Measurements from ENCODE around the gene PIK3CB.
"Not testable (repeated sequence)": the region's sequence is repeated elsewhere in the genome, so short reads cannot be mapped to it uniquely, and the experiment has no call there.

Gene PIK3CB

DNA sequence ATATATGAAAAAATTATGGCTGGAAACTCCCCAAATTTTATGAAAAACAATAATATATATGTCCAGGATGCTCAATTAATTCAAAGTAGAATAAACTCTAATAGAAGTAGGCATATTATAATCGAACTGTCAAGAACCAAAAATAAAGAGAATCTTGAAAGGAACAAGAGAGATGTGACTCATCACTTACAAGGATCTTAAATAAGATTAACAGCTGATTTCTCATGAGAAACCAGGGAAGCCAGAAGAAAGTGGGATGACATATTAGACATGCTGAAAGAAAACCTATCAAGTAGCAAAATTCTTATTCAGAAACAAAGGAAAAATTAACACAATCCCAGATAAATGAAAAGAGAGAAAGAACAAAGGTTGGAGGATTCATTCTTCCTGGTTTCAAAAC lies 159.3 kb downstream of the PIK3CB start:
- FAIRE-seq = no peak

DNA sequence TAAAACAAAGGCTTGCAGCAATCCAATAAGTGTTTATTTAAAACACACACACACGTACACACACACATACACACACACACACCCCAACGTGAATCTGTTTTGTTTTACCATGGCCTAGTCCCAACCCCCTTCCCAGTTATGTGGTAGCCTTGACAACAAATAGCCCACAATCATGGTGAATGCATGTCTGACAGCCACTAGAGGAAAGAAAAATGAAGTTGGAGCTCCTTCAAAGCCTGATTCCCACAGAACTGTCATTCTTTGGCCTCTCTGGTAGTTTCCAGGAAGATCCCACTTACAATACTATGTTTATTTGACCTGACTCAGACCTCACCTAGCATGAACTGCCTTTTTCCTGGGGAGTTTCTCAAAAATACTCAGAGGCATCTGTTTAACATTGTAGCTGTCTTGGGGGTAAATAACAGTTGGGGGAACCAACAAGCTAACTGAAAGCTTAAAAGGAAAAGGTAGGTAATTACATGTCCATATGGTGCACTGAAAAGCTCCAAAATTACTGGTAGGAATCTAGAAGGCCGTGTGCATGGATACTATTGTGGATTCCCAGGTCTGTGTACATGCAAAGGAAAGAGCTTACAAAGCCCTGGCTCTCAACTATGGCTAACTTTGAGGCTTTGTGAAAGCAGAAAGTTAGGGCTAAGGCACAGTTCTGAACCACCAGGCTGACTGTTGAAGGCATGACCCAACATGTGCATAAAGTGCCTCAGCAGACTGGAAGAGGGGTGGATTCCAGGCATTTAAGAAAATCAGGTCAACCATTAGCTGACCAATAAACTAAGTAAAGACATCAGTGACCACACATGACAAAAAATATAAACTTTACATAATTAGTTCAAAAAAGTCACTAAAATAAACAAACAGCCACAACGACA lies 160.8 kb downstream of the PIK3CB start:
- no peak for FAIRE-seq

DNA sequence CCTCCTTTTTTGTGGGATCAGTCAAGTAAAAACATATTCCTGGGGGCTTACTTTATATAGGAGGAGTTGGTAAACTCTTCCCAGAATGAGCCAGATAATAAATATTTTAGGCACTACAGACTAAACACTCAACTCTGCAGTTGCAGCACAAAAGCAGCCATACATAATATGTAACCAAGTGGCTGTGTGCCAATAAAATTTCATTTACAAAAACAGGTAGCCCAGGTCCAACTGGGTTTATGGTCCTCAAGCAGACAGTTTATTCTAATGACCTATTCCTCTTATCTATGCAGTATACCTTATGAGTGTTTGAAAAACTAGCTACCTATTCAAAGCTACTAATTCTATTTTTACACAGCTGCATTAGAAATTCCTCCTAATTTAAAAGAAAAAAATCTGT lies 164.3 kb downstream of the PIK3CB start:
- no peak for FAIRE-seq

DNA sequence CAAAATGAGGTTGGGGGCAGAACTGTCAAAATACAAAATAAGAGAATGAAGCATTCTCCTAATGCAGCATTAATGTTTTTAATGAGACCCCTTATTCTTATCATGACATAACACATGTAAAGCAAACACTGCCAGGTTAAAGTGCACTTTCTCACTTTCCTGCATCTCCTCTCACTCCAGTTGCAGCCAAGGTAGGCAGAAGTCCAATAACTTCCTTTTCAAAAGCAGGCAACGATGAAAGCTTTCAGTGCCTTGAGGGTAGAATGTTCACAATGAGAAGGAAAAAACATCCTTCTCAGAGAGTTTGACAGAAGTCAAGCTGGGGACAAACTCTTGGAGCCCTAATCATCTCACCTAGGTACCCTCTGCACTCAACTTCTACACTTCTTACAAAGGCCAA lies 166.6 kb downstream of the PIK3CB start:
- FAIRE-seq = no peak

DNA sequence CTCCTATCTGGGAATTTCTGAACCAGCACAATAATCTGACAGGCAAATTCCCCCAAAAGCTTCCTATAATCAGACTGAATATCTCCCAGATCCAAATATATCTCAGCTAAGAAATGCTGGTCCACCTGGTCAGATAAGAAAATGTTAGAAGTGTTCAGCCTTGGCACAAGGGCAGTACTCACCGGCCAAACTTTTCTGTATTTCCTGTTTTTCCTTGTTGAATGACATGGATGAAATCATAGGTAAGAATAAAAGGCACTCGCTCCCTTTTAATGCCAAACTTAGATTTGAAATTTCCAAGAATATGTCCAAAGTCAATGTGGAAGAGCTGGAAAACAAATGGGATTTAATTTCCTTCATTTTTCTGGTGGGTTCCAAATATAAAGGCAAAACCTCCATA lies 177.2 kb downstream of the PIK3CB start:
- no peak for FAIRE-seq

DNA sequence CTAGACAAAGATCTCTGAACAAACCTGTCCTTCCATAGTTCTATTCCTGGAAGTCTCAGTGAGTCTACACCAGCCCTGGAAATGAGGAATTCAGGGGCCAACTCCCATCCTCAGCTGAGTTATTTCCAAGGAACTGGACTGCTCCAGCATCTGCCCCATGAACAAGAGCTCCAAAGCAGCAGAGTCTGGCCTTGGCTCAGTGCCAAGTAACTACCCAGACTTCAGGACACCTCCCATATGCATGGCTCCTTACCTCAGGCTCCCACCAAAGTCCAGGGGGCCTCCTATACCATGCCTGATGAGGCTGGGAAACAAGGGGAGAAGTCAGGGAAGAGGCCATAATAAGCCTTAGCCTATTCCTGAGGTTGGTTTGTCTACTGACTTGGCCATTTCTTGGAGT lies 181.2 kb downstream of the PIK3CB start:
- FAIRE-seq = no peak

DNA sequence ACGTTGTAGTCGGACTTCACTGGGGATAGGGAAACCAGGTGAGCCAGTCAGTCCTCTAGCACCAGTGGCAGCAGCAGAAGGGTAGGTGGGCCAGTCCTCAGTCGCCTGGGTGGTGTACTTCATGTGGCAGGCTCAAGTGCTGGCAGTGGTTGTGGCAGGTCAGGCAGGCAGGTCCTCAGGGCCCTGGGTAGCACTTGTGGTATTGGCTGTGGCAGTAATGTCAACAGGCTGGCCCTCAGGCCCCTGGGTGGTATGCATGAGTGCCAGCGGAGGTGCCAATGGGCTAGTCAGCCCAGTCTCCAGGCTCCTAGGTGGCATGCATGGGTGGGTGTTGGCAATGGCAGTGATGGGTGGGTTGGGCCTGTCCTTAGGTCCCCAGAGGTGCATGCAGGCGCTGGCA lies 185.6 kb downstream of the PIK3CB start:
- no peak for FAIRE-seq

DNA sequence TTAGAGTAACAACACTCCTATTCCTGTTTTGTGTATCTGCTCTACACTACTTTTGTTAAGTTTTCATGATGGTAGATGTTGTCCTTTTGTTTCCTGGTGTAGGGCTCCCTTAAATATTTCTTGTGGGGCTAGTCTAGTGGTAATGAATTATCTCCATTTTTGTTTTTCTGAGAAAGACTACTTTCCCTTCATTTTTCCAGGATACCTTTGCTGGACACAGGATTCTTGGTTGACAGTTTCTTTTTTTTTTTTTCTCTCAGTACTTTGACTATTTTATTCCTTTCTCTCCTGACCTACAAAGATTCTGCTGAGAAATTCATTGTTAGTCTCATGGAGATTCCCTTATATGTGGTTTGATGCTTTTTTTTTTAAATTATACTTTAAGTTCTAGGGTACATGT lies 188.2 kb downstream of the PIK3CB start:
- no peak for FAIRE-seq

DNA sequence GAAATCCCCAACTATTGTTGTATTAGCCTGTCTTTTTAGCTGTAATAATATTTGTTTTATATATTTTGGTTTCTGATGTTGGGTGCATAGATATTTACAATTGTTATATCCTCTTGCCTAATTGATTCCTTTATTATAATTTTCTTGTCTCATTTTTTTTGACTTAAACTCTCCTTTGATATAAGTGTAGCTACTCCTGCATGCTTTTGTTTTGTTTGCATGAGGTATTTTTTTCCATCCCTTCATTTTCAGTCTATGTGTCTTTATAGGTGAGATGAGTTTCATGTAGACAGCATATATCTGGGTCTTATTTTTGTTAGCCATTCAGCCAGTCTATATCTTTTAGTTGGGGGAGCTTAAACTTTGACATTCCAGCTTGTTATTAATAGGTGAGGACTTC lies 188.7 kb downstream of the PIK3CB start:
- FAIRE-seq = no peak

DNA sequence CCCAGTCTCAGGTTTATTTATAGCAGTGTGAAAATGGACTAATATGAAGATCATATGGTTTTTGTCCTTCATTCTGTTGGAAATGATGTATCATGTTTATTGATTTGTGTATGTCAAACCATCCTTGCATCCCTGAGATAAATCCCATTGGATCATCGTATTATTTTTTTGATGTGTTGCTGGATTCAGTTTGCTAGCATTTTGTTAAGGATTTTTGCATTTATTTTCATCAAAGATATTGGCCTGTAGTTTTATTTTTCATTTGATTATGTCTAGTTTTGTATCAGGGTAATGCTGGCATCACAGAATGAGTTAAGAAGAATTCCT lies 191.8 kb downstream of the PIK3CB start:
- no peak for FAIRE-seq

DNA sequence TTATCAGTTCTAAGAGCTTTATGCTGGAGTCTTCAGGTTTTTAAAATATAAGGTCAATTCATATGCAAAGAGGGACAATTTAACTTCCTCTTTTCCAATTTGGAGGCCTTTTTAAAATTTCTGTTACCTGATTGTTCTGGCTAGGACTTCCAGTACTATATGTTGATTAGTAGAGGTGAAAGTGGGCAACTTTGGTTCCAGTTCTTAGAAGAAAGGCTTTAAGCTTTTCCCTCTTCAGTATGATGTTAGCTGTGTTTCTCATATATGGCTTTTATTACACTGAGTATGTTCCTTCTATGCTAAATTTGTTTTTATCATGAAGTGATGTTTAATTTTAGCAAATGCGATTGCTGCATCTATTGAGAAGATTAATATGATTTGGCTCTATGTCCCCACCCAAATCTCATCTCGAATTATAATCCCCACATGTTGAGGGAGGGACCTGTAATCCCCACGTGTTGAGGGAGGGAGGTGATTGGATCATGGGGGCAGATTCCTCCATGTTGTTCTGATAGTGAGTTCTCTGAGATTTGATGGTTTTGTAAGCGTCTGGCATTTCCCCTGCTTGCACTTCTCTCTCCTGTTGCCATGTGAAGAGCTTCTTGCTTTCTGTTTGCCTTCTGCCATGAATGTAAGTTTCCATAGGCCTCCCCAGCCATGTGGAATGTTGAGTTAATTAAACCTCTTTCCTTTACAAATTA lies 192.4 kb downstream of the PIK3CB start:
- FAIRE-seq = no peak

DNA sequence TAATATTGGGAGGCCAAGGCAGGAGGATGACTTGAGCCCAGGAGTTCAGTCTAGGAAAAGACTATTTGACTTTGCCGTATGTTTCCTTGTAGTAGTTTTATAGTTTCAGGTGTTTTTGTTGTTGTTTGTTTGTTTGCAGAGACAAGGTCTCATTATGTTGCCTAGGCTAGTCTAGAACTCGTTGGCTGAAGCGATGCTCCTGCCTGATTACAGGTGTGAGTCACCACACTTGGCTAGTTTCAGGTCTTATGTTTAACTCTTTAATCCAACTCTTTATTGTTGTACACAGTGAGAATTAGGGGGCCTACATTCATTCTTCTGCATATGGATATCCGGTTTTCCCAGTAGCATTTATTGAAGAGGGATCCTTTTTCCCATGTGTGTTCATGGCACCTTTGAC lies 194.2 kb downstream of the PIK3CB start:
- FAIRE-seq = no peak

DNA sequence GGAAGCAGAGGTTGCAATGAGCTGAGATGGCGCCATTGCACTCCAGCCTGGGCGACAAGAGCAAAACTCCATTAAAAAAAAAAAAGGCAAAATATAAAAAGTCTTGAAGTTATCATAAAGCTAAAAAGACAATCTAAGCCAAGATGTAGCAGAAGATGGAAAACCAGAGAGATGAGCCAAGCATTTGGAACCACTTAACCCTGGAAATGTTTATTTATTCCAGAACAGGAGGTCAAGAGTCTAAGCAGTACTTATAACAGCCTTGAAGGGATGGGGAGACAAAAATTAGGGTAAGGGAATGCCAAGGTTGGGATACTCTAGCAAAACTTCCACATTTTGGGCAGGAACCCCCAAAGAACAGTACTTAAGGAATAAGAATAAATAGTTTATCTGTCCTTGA lies 196.1 kb downstream of the PIK3CB start:
- FAIRE-seq = no peak

DNA sequence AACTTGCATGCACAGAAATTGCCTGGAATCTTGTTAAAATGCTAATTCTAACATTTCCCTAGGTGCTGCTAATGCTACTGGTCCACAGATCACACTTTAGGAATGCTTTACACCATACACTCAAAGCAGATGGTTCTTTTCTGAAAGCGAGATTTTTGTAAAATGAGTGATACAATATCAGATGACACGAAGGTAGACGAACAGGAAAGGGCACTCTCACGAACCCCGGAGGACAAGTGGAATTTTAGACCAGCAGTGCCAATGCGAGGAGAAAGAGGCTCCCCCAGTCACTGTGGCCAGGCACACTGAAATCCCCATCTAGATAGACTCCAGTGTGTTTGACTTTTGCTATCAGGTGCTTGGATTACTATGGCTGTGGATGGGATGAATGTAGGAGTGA lies 205.2 kb downstream of the PIK3CB start:
- no peak for FAIRE-seq

DNA sequence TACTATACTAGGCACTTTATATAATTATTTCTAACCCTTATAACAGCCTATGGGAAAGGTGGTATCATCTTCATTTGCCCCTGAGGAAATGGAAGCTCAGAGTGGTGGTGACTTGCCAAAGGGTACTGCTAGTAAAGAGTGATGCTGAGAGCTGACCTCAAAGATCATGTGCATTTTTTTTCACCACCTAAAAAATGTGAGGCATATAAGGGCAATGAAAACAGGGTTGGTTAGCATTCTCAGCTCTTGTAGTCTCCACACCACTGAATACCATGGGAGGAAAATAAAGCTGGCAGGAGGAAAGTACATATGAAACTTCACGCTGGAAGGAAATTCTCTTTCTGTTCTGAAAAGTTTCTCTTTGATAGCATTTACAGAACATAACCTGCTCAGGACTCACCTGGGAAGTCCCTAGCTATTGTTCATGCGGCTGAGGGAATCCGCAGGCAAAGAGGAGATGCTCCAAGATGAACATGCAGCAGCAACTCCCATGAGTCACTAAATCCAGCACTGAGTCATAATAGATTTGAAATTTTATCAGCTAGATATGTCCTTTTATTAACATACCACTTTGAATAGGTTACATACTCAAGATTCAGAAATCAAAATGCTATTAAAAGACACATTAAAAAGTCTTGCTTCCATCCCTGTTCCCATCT lies 208.9 kb downstream of the PIK3CB start:
- FAIRE-seq = no peak

DNA sequence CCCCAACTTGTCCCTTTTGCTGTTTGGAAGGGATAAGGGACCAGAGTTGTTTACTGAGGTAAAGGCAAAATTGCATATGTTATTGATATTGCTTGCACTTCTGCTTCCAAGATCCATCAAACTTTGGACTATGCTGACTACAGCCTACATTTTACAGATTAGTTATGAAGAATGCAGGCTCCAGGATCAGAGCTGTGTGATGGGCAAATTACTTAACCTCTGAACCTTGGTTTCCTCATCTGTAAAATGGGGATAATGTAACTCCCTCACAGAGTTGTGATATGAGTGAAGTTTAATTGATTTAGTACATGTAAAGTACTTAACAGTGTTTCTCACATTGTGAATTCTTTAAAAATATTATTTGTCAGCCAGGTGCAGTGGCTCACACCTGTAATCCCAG lies 210.2 kb downstream of the PIK3CB start:
- no peak for FAIRE-seq

DNA sequence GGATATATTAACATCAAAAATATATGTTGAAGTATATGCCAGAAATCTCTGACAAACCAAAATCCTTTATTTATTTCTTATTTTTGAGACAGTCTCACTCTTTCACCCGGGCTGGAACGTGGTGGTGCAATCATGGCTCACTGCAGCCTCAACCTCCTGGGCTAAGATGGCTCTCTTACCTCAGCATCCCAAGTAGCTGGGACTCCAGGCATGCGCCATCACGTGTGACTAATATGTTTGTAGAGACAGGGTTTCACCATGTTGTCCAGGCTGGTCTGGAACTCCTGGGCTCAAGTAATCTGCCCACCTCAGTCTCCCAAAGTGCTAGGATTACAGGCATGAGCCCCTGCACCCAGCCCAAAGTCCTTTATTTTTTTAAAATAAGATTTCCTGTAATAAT lies 214.3 kb downstream of the PIK3CB start:
- FAIRE-seq = no peak

DNA sequence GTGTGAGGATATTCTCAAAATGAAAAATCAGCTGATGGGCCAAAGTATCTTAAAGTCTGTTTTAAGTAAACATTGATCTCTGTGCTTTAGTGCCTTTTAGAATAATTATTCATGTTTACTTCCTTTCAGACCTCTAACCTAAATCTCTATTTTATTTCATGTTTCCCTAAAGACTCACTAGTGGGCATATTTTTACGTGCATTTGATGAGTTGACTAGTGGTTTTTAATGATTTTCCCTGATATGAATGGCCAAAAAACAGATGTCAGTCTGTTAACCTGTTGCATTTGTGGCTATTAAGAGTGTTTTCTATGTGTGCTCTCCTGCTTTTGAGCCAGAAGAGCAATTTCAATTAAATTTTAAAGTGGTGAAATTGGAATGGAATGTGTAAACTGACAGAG lies 219.3 kb downstream of the PIK3CB start:
- FAIRE-seq = no peak

DNA sequence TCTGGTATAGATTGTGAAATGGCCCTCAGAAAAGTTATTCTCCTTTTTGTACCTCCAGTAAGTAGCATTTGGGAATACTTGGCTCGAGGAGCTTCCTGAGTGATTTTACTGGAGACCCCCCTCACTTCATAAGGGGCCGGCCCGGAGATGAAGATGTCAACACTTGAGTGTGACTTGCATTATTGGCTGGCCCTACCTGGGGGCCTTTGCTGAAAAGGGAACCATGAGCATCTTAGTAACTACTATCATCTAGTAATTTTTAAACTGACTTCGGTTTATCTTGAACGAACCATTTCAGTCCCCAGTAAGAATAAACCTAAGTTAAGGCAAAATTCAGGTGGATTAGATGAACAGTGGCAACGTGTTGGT lies 224.8 kb downstream of the PIK3CB start:
- FAIRE-seq = no peak

DNA sequence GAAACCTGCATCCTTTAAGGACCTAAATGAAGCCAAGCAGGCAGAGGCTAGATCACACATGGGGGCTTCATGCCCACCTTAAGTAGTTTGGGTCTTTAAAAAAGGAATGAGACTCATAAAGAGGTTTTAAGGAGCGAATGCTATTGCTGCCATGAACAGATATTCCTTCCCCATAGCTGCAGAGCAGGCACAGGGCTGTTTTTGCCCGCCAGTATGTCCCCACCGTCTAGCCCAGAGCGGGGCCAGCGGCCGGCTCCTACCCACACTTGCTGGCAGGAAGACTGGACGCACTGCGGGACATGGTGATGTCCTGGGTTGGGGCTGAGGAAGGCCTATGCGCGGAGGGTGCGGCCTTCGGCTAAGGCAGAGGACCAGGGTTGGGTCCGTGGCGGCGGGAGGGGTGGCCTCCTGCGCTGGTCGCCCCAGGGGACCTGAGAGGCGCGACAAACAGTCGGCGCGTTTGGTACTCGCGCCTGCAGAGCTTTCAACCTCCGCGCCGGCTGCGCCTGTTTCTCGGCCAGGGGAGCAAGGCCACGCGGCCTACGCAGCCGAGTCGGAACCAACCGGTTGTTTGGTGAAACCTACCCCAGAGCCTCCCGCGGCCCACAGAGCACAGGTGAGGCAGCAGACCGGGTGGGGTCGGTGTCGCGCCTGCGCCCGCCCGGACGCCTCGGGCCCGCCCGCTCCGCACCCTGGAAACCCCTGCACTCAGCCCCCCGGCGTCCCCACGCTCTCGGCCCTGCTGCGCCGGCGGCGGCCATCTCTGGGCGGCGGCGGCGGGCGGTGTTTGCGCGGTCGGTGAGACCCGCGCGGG lies 226.2 kb downstream of the PIK3CB start, which contains the start of gene FAIM:
Gene FAIM (plus strand): TSS at position 450 of the 814 bp plus-strand sequence. CDS start 10,956 bp downstream, outside the sequence.
- FAIRE-seq = no peak

DNA sequence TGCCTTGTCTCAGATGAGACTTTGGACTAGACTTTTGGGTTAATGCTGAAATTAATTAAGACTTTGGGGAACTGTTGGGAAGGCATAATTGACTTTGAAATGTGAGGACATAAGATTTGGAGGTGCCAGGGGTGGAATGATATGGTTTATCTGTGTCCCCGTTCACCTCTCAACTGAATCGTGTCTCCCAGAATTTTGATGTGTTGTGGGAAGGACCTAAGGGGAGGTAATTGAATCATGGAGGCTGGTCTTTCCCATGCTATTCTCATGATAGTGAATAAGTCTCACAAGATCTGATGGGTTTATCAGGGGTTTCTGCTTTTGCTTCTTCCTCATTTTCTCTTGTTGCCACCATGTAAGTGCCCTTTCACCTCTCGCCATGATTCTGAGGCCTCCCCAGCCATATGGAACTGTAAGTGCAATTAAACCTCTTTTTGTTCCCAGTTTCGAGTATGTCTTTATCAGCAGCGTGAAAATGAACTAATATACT lies 230.6 kb downstream of the PIK3CB start:
- not testable (repeated sequence) for FAIRE-seq
